Hepatic stellate cell (primary cell): ENCODE results near the gene HBA1.
"Not testable (repeated sequence)": the region's sequence is repeated elsewhere in the genome, so short reads cannot be mapped to it uniquely, and the experiment has no call there.

Source experiments
- DNase-seq: peaks from one replicate; pipeline ENCODE4 v3.0.0; 2011; ENCODE audit warnings: low spot score

Gene HBA1

GRCh38 chr16:160242-160641 lies 16.2 kb upstream of the HBA1 start:
- DNase-seq, result not testable (repeated sequence)

GRCh38 chr16:160691-161190 lies 15.7 kb upstream of the HBA1 start:
- DNase-seq, result no peak

- DNase-seq, result no peak
These were observed 14.0 kb upstream of the HBA1 start for GRCh38 chr16:162271-162991.

- DNase-seq, result not testable (repeated sequence)
These were observed 13.3 kb upstream of the HBA1 start for GRCh38 chr16:163139-163538.

- DNase-seq, result not testable (repeated sequence)
These were observed 12.8 kb upstream of the HBA1 start for GRCh38 chr16:163696-164095.

- not testable (repeated sequence) for DNase-seq
These were observed 12.2 kb upstream of the HBA1 start for GRCh38 chr16:164134-164823.

GRCh38 chr16:164827-165538 lies 11.5 kb upstream of the HBA1 start:
- DNase-seq, result no peak

GRCh38 chr16:165539-166374 lies 10.7 kb upstream of the HBA1 start, which contains the start of gene HBM:
Gene HBM (plus strand): TSS chr16:165978. CDS start chr16:165998, 20 bp downstream.
- no peak for DNase-seq

GRCh38 chr16:166375-167121 lies 9.9 kb upstream of the HBA1 start:
- DNase-seq, result no peak

- DNase-seq, result no peak
These were observed 9.3 kb upstream of the HBA1 start for GRCh38 chr16:167122-167690.

GRCh38 chr16:168424-168823 lies 8.1 kb upstream of the HBA1 start:
- no peak for DNase-seq

GRCh38 chr16:169014-169413 lies 7.5 kb upstream of the HBA1 start:
- no peak for DNase-seq

- not testable (repeated sequence) for DNase-seq
These were observed 6.4 kb upstream of the HBA1 start for GRCh38 chr16:170088-170507.

GRCh38 chr16:170788-171187 lies 5.7 kb upstream of the HBA1 start:
- no peak for DNase-seq

- not testable (repeated sequence) for DNase-seq
These were observed 4.0 kb upstream of the HBA1 start, which contains the start of gene HBA2 for GRCh38 chr16:172374-172941. Gene HBA2 (plus strand): TSS chr16:172876. CDS start chr16:172913, 37 bp downstream.

GRCh38 chr16:173211-173854 lies 3.1 kb upstream of the HBA1 start:
- not testable (repeated sequence) for DNase-seq

GRCh38 chr16:173928-174769 lies 2.3 kb upstream of the HBA1 start:
- DNase-seq, result not testable (repeated sequence)
